HUES6 (cell line): ENCODE data around the gene SERPINA6.
"Not testable (repeated sequence)": the region's sequence is repeated elsewhere in the genome, so short reads cannot be mapped to it uniquely, and the experiment has no call there.

ENCODE experiments used
- H3K27ac ChIP-seq: 2 replicates; pipeline ENCODE4 v1.7.0; 2013; ENCODE audit warnings: low read depth, mild to moderate bottlenecking, low read length, inconsistent platforms
- H3K27me3 ChIP-seq: 2 replicates; pipeline ENCODE4 v1.6.1; 2013; ENCODE audit warnings: low read length; ENCODE audit not compliant: control insufficient read depth, insufficient read depth
- H3K36me3 ChIP-seq: 2 replicates; pipeline ENCODE4 v1.6.1; 2013; ENCODE audit warnings: low read length; ENCODE audit not compliant: control insufficient read depth, insufficient read depth
- H3K4me1 ChIP-seq: 2 replicates; pipeline ENCODE4 v1.6.1; 2013; ENCODE audit warnings: low read length; ENCODE audit not compliant: control insufficient read depth, insufficient read depth
- H3K4me3 ChIP-seq: 2 replicates; pipeline ENCODE4 v1.5.1; 2013; ENCODE audit warnings: low read depth, low read length
- H3K9ac ChIP-seq: one replicate; pipeline ENCODE4 v1.6.1; 2013; ENCODE audit warnings: mild to moderate bottlenecking, low read length
- H3K9me3 ChIP-seq: 2 replicates; pipeline ENCODE4 v1.6.1; 2013; ENCODE audit warnings: low read depth, low read length; ENCODE audit not compliant: control insufficient read depth, insufficient read depth

SERPINA6 gene

GRCh38 chr14:94304243-94304642 is 18.9 kb downstream of the SERPINA6 start:
- Histone ChIP-seq H3K27ac (no peak overlapping the region), H3K4me1 (no peaks in the 10 kb centered on the region), H3K36me3 (no peaks in the 10 kb centered on the region), H3K4me3 (no peak overlapping the region), H3K27me3 (no peaks in the 10 kb centered on the region), H3K9ac (no peak overlapping the region), H3K9me3 (peaks cover 10% of the 10 kb centered on the region)

DNA sequence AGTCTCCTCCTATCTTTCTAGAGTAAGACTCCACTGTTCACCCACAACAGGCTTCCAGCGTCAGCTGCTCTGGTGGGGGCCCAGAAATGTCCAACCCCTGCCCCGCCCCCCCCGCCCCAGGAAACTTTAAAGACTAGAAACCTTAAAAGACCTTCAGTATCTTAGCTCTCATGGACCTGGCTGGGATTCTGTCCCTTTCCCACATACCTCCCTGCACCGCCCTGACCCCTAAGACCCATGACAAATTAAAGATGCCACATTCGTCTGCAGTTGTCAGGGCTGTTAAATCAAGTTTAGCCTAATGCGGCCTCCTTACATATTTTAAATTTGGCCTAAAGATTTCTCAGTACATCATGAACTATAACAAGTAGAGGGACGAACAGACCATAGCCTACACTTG is 20.0 kb downstream of the SERPINA6 start:
- H3K9me3 ChIP-seq = peaks cover 6% of the 10 kb centered on the region
- no peak overlapping the region for H3K27ac ChIP-seq
- no peaks in the 10 kb centered on the region for H3K4me1 ChIP-seq
- H3K27me3 ChIP-seq = no peaks in the 10 kb centered on the region
- no peak overlapping the region for H3K9ac ChIP-seq
- H3K36me3 ChIP-seq = no peaks in the 10 kb centered on the region
- no peak overlapping the region for H3K4me3 ChIP-seq

GRCh38 chr14:94298130-94298529 is 25.0 kb downstream of the SERPINA6 start:
- Histone ChIP-seq H3K4me1 (no peaks in the 10 kb centered on the region), H3K36me3 (no peaks in the 10 kb centered on the region), H3K9ac (no peak overlapping the region), H3K4me3 (no peak overlapping the region), H3K9me3 (no peaks in the 10 kb centered on the region), H3K27me3 (no peaks in the 10 kb centered on the region), H3K27ac (no peak overlapping the region)

GRCh38 chr14:94296181-94296545 is 27.0 kb downstream of the SERPINA6 start:
- not testable (repeated sequence) for H3K27me3 ChIP-seq, H3K9ac ChIP-seq, H3K36me3 ChIP-seq, H3K4me1 ChIP-seq, H3K4me3 ChIP-seq, H3K27ac ChIP-seq, H3K9me3 ChIP-seq

GRCh38 chr14:94295360-94296180 is 27.6 kb downstream of the SERPINA6 start:
- Histone ChIP-seq H3K9ac (no peak overlapping the region), H3K27me3 (no peaks in the 10 kb centered on the region), H3K36me3 (no peaks in the 10 kb centered on the region), H3K27ac (no peak overlapping the region), H3K4me1 (no peaks in the 10 kb centered on the region), H3K4me3 (no peak overlapping the region), H3K9me3 (no peaks in the 10 kb centered on the region)

- Histone ChIP-seq H3K27me3 (no peaks in the 10 kb centered on the region), H3K4me1 (peaks cover 5% of the 10 kb centered on the region; the same call in 1 of the 2 replicates), H3K36me3 (no peaks in the 10 kb centered on the region), H3K27ac (no peak overlapping the region), H3K9me3 (no peaks in the 10 kb centered on the region), H3K4me3 (no peak overlapping the region), H3K9ac (no peak overlapping the region)
These were observed 29.6 kb downstream of the SERPINA6 start for GRCh38 chr14:94293578-94293924.

GRCh38 chr14:94292872-94293577 is 30.1 kb downstream of the SERPINA6 start, which contains the start of gene SERPINA10:
Gene SERPINA10 (minus strand): TSS chr14:94293268. CDS start chr14:94290593, 2,675 bp downstream.
- H3K4me1 ChIP-seq = peaks cover 5% of the 10 kb centered on the region; the same call in 1 of the 2 replicates
- H3K27me3 ChIP-seq = no peaks in the 10 kb centered on the region
- H3K4me3 ChIP-seq = no peak within 1 kb of the TSS
- no peak within 1 kb of the TSS for H3K9ac ChIP-seq
- no peaks in the 10 kb centered on the region for H3K36me3 ChIP-seq
- H3K27ac ChIP-seq = no peak within 1 kb of the TSS
- no peaks in the 10 kb centered on the region for H3K9me3 ChIP-seq

GRCh38 chr14:94292526-94292871 is 30.6 kb downstream of the SERPINA6 start:
- no peak overlapping the region for H3K4me3 ChIP-seq
- H3K27me3 ChIP-seq = no peaks in the 10 kb centered on the region
- H3K9me3 ChIP-seq = no peaks in the 10 kb centered on the region
- no peak overlapping the region for H3K9ac ChIP-seq
- H3K27ac ChIP-seq = no peak overlapping the region
- H3K4me1 ChIP-seq = peaks cover 5% of the 10 kb centered on the region; the same call in 1 of the 2 replicates
- no peaks in the 10 kb centered on the region for H3K36me3 ChIP-seq

DNA sequence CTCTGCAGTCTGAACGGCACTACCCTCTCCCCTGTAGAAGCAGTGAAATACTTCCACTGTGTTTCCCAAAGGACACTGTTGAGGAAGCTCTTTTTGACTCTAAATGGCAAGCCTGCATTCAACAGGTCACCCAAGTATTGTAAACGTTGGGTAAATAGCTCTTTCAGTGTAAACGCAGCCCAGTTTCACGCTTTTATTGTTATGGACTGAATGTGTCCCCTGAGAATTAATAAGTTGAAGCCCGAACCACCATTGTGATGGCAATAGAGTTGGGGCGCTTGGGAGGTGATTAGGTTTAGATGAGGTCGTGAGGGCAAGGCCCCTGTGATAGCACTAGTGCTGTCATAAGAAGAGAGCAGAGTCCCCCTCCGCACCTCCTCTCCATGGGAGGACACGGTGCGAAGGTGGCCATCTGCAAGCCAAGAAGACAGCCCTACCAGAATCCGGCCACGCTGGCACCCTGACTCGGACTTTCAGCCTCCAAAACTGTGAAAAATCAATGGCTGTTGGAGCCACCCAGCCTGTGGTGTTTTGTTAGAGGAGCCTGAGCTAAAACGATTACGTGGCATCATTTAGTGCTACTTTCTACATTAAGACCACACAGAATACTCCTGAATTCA is 31.1 kb downstream of the SERPINA6 start:
- Histone ChIP-seq H3K4me3 (no peak overlapping the region), H3K27me3 (no peaks in the 10 kb centered on the region), H3K4me1 (peaks cover 5% of the 10 kb centered on the region; the same call in 1 of the 2 replicates)

DNA sequence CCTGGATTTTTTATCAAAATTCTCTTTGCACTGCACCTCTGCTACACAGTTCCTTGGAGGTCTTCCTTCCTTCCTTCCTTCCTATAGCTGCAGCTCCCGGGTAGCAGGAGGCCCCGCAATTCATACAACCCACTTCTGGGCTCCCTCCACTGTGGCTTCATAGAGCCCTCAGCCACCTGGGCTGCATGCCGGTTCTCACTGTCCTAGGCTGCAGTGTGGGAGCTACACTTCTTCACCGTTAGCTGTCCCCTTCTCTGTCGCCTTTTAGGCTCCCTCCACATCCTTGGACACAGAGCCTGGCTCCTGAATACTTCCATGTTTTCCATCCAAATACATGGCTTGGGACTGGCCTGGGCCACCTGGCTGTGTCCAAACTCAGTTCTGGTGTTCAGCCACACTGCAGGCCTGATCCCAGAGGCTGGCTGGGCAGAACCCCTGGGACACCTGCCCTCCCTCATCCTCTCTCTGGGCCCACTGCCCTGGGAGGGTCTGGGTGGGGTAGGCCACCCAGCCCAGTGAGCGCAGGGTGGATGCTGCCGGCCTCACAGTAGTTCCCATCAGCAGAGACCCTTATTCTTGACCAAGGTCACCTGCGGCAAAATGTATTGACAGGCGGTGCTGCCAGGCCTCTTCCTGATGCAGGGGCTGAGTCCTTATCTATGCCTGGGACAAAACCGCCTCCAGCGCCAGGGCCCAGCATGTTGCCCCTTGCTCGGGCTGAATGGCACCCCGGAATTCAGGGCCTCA is 31.8 kb downstream of the SERPINA6 start:
- Histone ChIP-seq H3K4me3 (no peak overlapping the region), H3K27me3 (no peaks in the 10 kb centered on the region), H3K9ac (no peak overlapping the region), H3K27ac (no peak overlapping the region), H3K36me3 (no peaks in the 10 kb centered on the region), H3K9me3 (no peaks in the 10 kb centered on the region), H3K4me1 (peaks cover 5% of the 10 kb centered on the region; the same call in 1 of the 2 replicates)

More for the DNA sequence above, 31.1 kb downstream of the SERPINA6 start:
- Histone ChIP-seq H3K36me3 (no peaks in the 10 kb centered on the region), H3K27ac (no peak overlapping the region), H3K9me3 (no peaks in the 10 kb centered on the region), H3K9ac (no peak overlapping the region)
